Measurements from ENCODE around the gene ST7. TPM values are rescaled to one million over a fixed set of nuclear protein-coding genes. Genes with fewer than 3 reads are reported as not detected.

Gene ST7
- total and polyA plus RNA-seq, 2 of the 13 experiments (the other 11 are each of a cell fraction or from before 2014, with no cell fraction given), result 17.3 to 23.5 TPM

GRCh38 chr7:116990056-116990455 is 36.8 kb downstream of the ST7 start (continued):
- TF ChIP-seq ATF7-NPFF (CRISPR knock-in tag; IDR thresholded peaks at IDR 0.05; ENCODE audit: low read depth), result no peak

GRCh38 chr7:116991233-116991632 is 37.9 kb downstream of the ST7 start:
- BruUV-seq (replicated peaks), result no TSS peak
- H3K4me1 ChIP-seq (ENCODE audit: insufficient read depth, low read length), result no peaks in the 10 kb centered on the region
- 58% methylated on average over 3 of the region's 3 CpGs for WGBS (ENCODE audit: low lambda C conversion rate)
- H3K27ac ChIP-seq (ENCODE audit: extremely low read length, insufficient read depth, low read length), result no peak overlapping the region
- in situ Hi-C loops (cut with HindIII; ENCODE audit: extremely low pct_ligation_motif_present, low pct_unique_long_range_greater_than_20kb) (no loop called here), intact Hi-C loops (cut with micrococcal nuclease; ENCODE audit: unreplicated experiment) (no loop called here)
- ChIA-PET POLR2A (no interaction called here), CTCF (ENCODE audit: low intra/inter-chr PET ratio, low total read pairs) (no interaction called here)
- no peaks in the 10 kb centered on the region for H3K79me2 ChIP-seq (ENCODE audit: insufficient read depth, low read length)
- H2AFZ ChIP-seq (ENCODE audit: low read length), result no peak overlapping the region
- FAIRE-seq, result no peak
- no peak for ATAC-seq
- no peaks in the 10 kb centered on the region for H3K36me3 ChIP-seq (replicated peaks in 1 of 2; ENCODE audit: control insufficient read depth in 1 of 2, insufficient read depth in 2 of 2, low read length in 2 of 2)
- no peak overlapping the region for H3K4me3 ChIP-seq (replicated peaks in 1 of 3; ENCODE audit: insufficient read depth in 1 of 3, low read depth in 2 of 3, low read length in 3 of 3)
- no peak for DNase-seq (ENCODE audit: low spot score)
- H4K20me1 ChIP-seq (ENCODE audit: insufficient read depth, low read length), result no peaks in the 10 kb centered on the region
- H3K9me3 ChIP-seq (ENCODE audit: low read length), result no peaks in the 10 kb centered on the region
- TF ChIP-seq ZNF232 (CRISPR knock-in tag; IDR thresholded peaks at IDR 0.05; ENCODE audit: borderline replicate concordance) (no peak), FOSL2 (CRISPR knock-in tag; IDR thresholded peaks at IDR 0.05) (no peak), ZNF18 (CRISPR knock-in tag; IDR thresholded peaks at IDR 0.05; ENCODE audit: insufficient replicate concordance) (no peak), RNF2 (conservative IDR thresholded peaks at IDR 0.05; ENCODE audit: low read depth) (no peak), GLI4 (CRISPR knock-in tag; IDR thresholded peaks at IDR 0.05; ENCODE audit: borderline replicate concordance) (no peak), ZNF121 (CRISPR knock-in tag; IDR thresholded peaks at IDR 0.05) (no peak), ZFP90 (CRISPR knock-in tag; IDR thresholded peaks at IDR 0.05; ENCODE audit: borderline replicate concordance) (no peak), ZNF562 (CRISPR knock-in tag; IDR thresholded peaks at IDR 0.05; ENCODE audit: borderline replicate concordance) (no peak), ZNF280B (CRISPR knock-in tag; IDR thresholded peaks at IDR 0.05; ENCODE audit: borderline replicate concordance) (no peak), ZNF574 (CRISPR knock-in tag; IDR thresholded peaks at IDR 0.05) (no peak), SUZ12 (IDR thresholded peaks at IDR 0.05; ENCODE audit: low read depth, low read length) (no peak), ZNF850 (CRISPR knock-in tag; conservative IDR thresholded peaks at IDR 0.05) (no peak), MTA3 (CRISPR knock-in tag; IDR thresholded peaks at IDR 0.05) (no peak), ZBTB26 (CRISPR knock-in tag; IDR thresholded peaks at IDR 0.05; ENCODE audit: borderline replicate concordance) (no peak), CREB3 (CRISPR knock-in tag; IDR thresholded peaks at IDR 0.05) (no peak)
- no peak overlapping the region for H3K4me2 ChIP-seq (ENCODE audit: low read depth, low read length)
- no peaks in the 10 kb centered on the region for H3K27me3 ChIP-seq (ENCODE audit: control insufficient read depth in 1 of 2, insufficient read depth in 2 of 2, low read length in 2 of 2)
- H3K9ac ChIP-seq (ENCODE audit: insufficient read depth, low read depth, low read length), result no peak overlapping the region
